HL-60/S4 treated with phorbol 12-myristate 13-acetate at 8.2 ng/mL for 4 days and 3 days (cell line): Measurements from ENCODE around the gene ACTN4.

Experiments used
- in situ Hi-C: fragments of 300-500 bp; cut with MboI; formaldehyde crosslinking; loops from 2 replicates; pipeline ENCODE4 v1.15.0; 2022; ENCODE audit warnings: low sequenced_read_pairs

Gene ACTN4

DNA sequence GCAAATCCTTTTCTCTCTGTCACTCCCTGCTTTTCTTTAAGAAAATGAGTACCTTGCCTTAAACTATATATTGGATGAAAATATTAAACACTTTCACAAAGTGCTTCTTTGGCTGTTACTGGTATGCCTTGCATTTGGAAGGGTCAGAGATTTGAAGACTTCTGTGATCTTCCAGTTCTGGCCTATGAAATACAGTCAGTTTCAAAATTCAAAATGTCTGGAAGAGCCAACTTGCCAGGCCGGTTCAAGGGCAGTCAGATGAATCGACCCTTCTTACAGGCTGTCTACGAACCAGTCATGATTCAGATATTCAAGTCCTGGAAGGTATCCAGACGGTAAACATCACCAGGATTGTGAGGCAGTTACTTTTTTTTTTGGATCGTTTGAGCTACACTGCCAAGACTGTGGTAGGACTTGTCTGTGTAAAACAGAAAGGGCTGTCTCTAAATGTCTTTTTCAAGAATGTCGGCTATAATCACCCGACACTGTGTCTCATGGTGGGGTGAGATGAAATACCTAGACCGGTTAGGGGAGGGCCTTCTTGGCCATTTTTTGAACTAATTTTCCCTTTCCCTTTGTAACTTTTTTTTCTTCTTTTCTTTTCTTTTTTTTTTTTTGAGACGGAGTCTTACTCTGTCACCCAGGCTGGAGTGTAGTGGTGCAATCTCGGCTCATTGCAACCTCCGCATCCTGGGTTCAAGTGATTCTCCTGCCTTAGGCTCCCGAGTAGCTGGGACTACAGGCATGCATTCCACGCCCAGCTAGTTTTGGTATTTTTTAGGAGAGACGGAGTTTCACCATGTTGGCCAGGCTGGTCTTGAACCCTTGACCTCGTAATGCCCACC, 11.2 kb downstream of the ACTN4 start:
- in situ Hi-C loops = no loop called here

DNA sequence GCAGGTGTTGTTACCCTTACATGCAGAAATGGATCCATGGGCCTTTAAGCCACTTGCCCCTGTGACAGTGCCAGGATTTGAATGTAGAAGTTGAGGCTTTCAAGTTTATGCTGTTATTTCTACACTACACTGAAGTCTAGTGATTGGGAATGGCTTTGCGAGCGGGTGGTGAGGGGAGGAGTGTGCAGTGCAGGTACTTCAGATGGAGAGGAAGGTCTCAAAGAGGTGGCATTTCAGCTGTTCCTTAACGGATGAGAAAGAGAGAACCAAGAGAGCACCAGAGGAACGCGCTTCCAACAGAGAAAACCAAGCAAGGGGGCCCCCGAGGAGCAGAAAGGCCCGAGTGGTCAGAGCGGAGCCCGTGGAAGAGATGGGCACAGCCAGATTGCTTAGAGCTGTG, 13.3 kb downstream of the ACTN4 start:
- in situ Hi-C loops = no loop called here

DNA sequence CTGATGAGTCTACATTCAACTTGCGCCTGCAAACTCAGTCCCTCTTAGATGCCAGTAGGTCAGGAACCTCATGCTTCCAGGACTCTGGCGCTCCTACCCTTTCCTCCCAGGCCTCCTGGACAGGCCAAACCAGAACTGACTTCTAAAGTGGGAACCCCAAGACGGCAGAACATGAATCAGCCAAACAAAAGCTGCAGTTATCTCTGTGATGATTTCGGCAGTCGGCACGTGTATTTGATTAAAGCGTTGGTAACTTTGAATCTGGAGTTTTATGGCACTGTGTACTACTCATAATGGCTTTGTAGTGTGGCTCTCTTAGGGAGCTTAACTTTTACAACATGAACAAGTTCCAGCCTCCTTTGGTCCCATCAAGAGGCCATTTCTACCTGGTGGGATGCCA, 13.7 kb downstream of the ACTN4 start:
- in situ Hi-C loops = no loop called here

DNA sequence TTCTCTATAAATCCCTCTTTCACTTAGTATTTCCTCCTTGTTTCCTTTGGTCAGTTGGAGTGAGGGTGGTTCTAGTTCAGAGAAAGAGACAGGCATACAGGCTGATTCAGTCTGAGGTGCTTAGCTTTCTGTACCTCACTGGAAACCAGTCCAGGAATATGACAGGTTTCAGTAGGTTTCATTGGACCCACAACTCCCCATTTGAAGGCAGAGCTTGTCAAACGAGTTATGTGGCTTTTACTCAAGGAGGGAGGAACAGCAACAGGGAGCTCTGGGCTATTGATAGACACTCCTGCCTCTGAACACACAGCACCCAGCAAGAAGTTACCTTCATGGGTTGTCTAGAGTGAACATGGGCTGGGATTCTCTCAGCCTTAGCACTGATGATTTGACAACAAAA, 14.5 kb downstream of the ACTN4 start:
- in situ Hi-C loops = no loop called here

GRCh38 chr19:38662537-38663155, 15.2 kb downstream of the ACTN4 start:
- in situ Hi-C loops = no loop called here

DNA sequence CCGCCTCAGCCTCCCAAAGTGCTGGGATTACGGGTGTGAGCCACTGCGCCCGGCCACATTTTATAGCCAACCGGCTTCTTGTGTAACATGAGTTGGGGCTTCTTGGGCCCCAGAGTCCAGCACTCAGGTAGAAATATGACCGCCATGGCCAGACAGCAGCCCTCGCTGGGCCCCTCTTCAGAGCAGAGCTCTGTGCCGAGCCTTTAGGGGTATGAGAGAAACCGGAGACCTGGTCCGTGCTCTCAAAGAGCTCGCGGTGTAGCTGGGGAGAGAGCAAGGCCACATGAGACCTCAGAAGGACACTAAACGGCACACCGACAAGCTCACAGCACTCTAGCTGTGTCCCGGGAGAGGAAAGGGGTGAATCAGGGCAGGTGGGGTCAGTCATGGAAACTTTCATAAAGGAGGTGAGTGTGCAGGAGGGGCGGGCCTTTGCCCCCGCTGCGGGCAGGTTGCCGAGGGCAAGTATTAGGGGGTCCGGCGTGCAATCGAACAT, 15.8 kb downstream of the ACTN4 start:
- in situ Hi-C loops = no loop called here

DNA sequence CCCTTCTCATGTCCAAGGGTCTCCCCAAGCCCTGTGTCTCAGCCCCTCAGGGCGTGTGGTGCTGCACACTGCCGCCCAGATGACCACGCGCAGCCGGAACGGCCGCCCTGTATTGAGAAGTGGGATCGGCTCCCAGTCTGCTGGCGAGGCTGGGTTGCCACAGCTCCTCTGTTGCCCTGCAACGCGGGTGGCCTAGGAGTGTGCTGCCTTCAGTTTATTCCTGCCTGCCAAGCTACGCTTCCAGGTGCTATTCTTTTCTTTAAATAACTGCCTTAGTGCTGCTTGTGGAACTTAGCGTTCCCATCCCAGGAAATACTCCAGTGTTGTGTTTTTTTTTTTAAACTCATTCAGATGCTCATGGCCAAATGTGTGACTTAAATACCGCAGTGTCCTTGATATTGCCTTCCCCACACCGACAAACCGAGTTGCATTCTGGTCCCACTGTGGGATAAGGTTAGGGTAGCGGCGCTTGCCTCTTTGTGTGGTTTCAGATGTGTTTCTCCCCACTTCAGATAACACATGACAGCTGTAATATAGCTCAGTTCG, 16.6 kb downstream of the ACTN4 start:
- in situ Hi-C loops = no loop called here

DNA sequence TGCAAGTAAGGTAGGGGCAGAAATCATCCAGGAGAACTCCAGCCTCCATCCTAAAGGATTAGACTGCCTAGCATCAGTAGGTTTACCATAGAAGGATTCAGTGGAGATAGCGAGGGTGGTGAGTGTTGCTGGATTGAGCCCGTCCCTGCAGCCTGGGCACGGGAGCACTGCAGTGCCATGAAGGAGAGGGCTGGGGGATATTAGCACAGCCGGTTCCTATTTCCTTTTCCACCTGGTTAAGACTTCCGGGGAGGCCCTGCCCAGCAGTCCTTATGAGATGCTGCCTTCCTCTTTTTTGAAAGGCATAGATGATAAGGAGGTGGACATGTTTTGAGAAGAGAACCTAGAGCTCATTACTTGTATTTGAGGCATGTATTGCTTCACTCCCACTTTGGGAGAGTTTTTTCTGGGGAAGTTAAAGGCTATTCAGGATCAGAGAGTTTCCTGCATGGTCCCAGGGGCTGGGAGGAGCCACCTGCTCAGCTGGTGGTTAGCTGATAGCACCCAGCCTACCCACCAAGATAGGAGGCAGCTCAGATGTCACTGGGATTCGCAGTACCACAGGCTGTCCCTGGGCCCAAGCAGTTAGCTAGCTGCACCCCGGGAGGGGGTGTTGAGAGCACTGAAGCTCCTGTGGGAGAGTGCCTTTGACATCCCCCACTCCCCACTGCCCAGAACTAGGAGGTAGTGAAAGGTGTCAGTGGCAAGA, 17.2 kb downstream of the ACTN4 start:
- in situ Hi-C loops = no loop called here

DNA sequence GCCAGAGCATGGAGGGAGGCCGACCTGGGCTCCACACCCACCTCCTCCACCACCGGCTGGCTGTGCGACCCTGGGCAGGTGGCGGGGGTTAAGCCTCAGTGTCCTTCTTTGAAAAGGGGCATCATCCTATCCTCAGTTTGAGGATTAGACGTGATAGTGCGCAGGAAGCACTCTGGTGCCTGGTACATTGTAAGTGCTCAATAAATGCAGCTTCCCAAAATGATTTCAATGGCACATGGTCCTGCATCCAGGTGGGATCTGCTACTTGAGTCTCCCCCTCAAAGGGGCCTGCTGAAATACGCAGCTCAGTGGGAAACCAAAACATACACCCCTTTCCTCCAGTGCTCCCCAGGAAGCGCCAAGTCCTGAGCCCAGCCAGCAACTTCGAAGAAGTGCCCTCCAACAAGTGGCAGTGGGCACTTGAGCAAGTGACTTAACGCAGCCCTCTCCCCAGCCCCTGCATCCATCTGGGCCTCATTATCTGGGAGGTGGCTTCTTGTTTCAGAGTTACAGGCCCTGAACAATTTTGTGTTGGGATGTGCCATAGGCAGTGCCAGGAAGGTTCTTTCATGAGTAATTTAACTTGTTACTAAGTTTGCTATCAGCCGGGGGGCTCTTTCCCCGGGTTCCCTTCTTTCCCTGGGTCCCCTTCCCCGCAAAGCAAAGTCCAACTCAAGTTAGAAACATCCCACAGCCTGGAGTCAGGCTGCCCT, 17.9 kb downstream of the ACTN4 start:
- in situ Hi-C loops = no loop called here

GRCh38 chr19:38665950-38666662, 18.7 kb downstream of the ACTN4 start:
- in situ Hi-C loops = no loop called here

- in situ Hi-C loops = no loop called here
Observed at GRCh38 chr19:38666663-38667511, 19.4 kb downstream of the ACTN4 start.

DNA sequence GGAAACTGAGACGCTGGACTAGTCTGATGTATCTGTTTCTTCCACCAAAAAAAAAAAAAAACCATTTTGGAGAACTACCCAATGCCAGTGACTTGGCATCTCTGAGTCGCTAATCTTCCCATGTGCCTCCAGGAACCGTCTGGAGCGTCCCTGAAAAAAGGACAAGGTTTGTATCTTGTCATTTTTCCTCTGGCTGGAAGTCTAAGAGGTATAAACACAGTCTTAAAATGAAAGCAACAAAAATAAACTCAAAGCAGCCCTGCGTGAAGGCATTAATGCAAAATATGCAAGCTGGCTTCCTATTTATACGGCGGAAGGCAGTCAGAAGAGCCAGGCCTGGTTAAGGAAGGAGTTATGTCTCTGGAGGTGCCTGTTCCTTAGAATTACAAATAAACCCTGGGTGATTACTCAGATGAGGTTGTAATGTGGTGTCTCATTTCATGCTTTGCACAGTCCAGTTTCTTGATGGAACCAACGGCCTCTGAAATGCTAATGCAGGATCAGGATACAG, 20.3 kb downstream of the ACTN4 start:
- in situ Hi-C loops = no loop called here

GRCh38 chr19:38669552-38669951, 22.1 kb downstream of the ACTN4 start:
- in situ Hi-C loops = no loop called here

DNA sequence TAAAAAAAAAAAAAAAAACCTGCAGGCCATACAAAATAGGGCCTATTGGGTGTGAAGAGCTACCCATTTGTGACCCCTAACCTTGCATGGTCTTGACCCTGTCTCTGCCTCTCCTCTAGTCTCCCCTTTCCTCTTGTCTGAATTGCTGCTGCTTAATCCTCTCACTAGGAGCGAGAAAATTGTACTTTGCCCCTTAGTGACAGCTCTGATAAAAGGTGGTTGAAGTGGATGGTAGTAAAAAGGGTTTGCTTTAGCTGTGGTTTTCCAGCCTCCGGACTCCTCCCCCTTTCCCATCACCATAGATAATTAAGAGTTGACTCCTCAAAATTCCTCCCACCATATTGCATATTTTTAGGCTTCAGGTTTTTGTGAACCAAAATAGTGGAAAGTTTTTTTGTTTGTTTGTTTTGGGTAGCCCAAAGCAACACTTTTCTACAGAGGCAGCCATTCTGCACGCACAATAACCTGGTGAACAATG, 23.5 kb downstream of the ACTN4 start:
- in situ Hi-C loops = no loop called here

- in situ Hi-C loops = no loop called here
Observed at GRCh38 chr19:38671654-38672053, 24.2 kb downstream of the ACTN4 start.

DNA sequence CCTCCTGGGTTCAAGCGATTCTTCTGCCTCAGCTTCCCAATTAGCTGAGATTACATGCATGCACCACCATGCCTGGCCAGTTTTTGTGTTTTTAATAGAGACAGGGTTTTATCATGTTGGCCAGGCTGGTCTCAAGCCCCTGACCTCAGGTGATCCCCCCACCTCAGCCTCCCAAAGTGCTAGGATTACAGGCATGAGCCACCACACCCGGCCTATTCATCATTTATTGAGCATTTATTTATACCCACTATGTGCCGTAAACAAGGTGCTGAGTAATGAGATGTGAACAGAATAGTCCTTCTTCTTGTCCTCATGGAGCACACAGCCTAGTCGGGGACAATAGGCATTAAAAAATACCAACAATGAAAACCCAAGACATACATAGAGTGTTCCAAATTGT, 25.6 kb downstream of the ACTN4 start:
- in situ Hi-C loops = no loop called here

GRCh38 chr19:38674388-38675171, 27.1 kb downstream of the ACTN4 start:
- in situ Hi-C loops = no loop called here

DNA sequence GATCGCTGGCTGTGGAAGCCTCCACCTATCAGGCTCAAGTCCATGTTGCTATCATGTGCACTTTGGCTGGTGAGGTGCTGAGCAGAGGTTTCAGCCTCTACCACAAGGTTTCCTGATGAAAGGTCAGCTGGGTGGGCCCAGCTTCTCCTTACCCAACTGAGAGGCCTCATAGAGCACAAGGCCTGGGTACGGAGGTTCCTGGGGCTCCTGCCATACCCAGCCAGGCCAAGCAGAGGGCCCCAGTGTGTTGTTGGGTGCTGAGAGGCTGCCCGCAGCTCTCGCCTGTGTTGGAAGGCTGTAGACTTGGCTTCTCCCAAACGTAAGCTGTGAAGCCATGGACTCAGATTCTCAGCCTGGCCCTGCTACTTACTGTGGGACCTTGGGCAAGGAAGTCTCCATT, 28.2 kb downstream of the ACTN4 start:
- in situ Hi-C loops = no loop called here
